Stimulated activated CD4-positive, alpha-beta T cell treated with anti-CD3 and anti-CD28 coated beads, Interleukin-4, amount 100 ng/mL, for 4 hours (primary cell): ENCODE results near the gene STOM.

Experiments used
- DNase-seq, 2 experiments: peaks; one replicate each; pipeline ENCODE4 v3.0.0-alpha.2; 2020

Gene STOM

GRCh38 chr9:121368745-121369144 lies 1.3 kb downstream of the STOM start:
- no peak for DNase-seq

GRCh38 chr9:121368138-121368522 lies 1.9 kb downstream of the STOM start:
- no peak for DNase-seq

DNA sequence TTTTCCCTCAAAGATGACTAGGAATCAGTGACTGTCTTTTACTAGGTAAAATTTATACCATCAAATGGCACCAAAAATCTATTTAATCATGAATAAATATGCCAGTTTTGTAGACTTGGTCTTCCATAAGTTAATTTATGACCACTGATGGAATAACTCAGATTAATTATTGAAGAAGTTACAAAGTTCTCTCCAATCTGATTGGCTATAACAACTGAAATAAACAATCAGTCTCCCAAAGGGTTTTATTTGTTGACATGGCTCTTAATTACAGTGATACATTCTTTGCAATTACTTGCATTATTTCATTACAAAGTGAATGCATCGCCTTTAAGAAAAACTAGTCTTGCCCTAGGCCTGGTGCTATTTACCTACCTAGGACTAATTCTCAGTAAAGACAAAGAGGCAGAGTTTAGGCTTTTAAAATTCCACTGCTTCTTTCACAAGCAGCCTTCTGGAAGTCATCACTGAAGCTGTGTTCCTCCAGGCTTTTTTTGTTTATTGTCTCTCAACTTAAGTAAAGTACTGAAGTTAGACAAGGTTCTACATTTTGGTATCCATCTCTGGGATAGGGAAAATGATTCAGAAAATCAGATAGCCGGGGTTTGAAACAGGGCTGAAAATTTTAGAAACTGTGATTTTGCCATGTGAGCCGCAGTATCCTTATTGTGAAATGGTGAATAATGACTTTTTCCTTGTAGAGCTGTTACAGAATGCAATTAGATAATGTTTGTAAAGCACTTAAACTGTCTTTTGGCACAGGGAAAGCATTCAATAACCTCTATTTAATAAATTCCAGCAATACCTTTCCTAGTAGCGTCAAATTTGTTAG lies 2.5 kb downstream of the STOM start:
- DNase-seq = no peak

- DNase-seq = no peak
Measured at GRCh38 chr9:121366611-121367192, 3.3 kb downstream of the STOM start.

GRCh38 chr9:121365564-121365963 lies 4.5 kb downstream of the STOM start:
- no peak for DNase-seq

DNA sequence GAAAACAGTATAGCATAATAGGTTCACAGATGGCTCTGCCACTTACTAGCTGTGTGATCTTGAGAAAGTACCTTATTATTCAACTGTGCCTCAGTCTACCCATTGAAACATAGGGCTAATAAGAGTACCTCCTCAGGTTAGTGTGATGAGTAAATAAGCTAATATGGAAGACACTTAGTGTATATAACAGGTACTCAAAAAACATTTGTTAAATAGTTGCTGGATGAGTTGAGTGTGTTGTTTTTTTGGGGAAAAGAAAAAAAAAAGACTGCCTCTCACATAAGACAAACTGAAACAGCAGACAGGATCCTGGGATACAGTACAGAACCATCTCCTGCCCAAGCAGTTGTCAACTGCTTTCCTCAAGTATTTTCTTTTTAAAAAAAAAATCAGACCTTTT lies 5.2 kb downstream of the STOM start:
- no peak for DNase-seq

- no peak for DNase-seq
Measured at GRCh38 chr9:121364077-121364476, 6.0 kb downstream of the STOM start.

DNA sequence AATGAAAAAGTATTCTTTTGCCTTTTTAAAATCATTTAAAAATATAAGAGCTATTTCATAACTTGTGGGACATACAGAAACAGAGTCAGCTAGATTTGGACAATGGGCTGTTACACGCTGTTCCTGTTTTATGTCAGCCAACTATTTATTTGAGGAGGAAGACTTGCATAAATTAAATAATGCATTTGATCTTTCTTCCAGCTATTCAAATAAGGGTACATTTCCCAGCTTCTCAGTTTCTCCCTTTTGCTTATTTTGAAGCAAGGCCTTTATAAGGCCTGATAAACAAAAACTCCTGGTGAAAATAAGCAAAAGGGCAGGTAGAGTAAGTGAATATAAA lies 6.5 kb downstream of the STOM start:
- no peak for DNase-seq

GRCh38 chr9:121362813-121363621 lies 7.0 kb downstream of the STOM start:
- DNase-seq = no peak

DNA sequence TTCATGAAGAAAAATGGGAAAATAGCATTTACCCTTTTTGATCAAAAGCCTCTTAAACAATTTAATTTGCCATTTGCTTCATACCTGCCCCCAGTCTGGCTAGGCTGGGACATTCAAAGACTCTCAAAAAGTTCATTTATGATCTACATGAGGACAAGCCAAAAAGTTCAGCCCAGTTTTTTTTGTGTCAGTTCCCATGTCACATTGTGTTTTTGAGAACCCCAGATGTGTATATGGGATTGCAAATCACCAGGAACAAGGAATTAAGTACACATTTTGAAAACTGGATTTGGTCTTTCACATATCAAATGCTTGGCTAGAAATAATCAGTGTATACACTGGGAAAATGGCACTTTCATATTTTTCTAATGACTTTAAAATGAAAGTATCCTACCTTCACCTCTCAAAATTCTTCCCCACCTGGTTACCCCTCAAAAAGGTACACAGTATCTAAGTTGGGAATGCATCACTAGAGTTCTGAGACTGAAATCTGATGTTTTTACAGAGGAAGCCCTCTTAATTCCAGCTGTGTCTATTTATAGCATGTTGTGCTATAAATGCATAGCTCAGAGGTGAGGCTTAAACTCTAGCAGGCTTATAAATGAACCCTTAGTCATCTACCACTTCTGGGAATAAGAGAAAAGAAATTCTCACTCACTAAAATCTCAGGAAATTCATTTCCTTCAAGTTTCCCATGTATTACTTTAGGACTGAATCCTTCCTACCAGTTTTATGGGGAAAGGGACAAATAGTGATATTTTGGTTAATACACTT lies 9.3 kb downstream of the STOM start:
- no peak for DNase-seq

DNA sequence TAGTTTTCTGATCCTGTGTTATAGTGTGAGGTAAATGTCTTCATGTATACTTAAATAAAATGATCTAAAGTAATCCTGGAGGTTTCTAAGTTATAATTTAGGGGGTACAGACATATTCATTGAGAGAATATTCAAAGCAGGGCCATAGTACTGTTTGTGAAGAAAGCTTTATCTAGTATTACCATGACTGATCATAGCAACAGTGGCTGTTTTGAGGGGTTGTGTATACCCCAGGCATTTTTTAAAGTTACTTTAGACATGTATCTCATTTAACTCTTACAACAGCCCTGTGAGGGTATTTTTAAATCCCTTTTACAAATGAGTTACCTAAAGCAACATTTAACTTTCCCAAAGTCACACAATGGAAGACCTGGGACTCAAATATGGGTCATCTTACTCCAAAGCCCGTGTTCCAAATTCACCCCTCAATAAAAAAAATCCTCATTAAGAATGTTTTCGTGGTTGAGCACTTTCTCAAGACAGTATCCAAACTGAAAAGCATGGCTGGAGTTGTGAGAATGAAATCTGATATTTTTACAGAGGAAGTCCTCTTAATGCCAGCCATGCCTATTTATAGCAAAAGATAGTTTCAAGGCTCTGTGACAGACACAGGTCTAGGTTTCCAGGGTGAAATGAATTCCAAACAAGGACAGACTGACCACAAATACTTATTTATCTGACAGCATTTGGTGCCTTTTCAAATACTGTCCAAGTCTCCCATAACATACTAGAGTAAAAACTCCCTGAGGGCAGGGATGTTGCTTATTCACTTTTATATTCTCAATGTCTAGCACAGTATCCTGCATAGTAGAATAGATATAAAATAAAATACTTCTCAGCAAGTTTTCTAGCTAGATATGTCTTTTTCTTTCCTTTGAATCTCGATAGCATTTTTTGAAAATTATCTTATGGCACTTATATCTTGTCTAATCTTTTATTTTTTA lies 10.4 kb downstream of the STOM start:
- no peak for DNase-seq

DNA sequence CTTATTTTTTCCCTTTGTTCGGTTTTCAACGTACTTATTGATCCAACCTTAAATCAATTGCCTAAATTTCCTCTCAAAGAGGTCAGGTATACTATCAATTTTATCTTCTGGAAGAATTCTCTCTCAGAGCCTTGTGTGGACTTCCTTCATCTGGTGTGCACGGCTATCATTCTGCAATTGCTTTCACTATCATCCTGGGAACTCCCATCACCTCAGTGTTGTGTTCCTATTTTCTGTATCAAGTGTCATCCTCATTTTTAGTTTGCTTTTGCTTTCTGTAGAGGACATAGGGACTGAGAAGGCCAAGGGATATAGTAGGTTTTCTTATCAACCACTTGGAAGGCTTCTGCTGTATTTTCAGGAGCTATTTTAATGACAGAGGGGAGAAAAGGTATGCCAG lies 11.3 kb downstream of the STOM start:
- DNase-seq = no peak

DNA sequence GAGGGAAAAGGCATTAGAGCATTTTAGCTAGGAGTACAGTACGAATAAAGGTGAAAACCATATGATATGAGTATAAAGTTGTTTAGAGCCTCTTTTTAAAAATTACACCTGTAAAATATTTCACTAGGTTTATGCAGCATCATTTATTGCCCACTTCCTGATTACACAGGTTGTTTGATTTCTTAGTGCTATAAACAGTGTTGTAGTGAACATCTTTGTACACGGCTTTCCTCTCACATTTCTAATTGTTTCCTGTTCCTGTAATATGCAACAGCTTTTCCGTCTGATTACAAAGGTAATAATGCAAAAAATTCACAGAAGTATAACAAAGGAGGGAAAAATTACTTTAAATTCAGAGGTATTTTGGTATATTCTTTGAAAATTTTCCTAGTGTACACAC lies 13.0 kb downstream of the STOM start:
- no peak for DNase-seq

- DNase-seq = no peak
Measured at GRCh38 chr9:121354762-121355161, 15.3 kb downstream of the STOM start.

- DNase-seq = no peak
Measured at GRCh38 chr9:121354141-121354540, 15.9 kb downstream of the STOM start.

- DNase-seq = peak in 1 of 2 experiments; percentile 35
Measured at GRCh38 chr9:121353241-121354061, 16.6 kb downstream of the STOM start.

DNA sequence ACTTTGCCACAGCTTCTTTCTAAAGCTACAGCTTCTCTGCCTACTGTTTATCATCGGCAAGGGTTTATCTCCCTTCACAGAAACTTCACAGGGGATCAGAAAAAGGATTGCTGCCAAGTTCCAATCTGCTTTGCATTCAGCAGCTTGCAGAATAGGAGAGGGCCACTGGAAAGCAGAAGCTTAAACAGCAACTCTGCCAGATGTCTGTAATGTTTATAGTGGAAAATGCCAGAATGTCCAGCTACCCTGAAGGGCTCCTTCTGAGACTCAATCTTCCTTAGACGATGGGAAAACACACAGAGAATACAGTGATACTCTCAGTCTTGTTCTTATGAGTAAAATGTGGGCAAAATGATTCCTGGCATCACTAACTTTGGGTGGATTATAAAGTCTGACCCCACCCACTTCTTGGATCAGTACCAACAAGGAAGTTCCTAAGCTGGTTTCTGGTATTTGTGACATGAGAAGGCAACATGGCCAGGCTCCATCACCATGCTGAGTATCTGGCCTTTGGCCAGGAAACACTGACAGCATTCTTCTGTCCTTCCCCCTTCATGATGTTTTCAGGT lies 19.0 kb downstream of the STOM start:
- no peak for DNase-seq

DNA sequence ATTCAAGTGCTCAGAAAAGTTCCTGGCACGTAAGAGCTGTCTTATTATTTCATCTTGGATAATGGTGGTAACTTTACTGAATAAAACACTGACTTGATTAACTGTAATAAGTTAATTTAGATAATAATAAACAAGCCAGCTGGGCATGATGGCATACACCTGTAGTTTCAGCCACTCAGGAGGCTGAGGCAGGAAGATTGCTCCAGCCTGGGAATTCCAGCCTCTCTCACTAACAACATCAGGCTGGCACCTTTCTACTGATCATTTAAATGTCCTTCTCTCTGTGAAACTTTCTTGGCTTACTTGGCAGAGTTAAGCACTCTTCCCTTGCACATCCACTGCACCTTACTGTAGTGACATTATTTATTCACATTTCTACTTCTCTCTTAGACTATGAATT lies 20.0 kb downstream of the STOM start:
- no peak for DNase-seq

DNA sequence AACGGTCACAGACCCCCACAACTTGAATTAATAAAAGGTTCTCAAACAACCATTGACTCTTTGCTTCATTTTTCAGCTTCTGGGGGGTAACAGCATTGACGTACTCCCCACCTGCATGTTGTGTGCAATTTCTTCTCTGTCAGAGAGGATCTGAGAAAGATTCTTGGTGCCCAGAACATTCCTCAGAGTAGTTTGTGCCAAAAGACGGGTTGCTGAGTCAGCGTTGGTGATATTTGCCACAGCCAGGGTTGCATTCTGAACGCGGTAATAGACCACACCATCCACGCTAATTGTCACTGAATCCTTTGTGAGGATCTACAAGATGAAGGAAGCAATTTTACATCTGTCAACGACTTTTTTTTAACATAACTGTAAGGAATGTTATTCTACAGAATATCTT lies 21.0 kb downstream of the STOM start:
- DNase-seq = no peak

- no peak for DNase-seq
Measured at GRCh38 chr9:121348221-121348620, 21.8 kb downstream of the STOM start.

DNA sequence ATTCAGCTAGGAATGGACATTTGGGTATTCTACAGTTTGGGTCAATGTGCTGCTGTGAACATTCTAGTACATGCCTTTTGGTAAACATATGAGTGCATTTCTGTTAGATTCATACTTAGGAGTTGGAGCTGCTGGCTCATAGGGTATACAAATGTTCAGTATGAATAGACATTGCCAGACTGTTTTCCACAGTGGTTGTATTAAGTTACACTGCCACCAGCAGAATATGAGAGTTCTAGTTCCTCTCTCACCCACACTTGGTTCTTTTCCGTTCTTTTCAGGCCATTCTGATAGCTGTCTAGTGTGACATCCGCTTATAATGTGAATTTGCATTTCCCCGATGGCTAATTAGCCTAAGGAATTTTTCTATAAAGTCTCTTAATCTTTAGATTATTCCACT lies 25.0 kb downstream of the STOM start:
- DNase-seq = no peak
